Ishikawa (cell line): Measurements from ENCODE around the gene AHSP.

Source experiments
- EGR1 ChIP-seq: IDR thresholded peaks from 2 replicates; pipeline ENCODE4 v1.6.1; 2012
- RAD21 ChIP-seq: IDR thresholded peaks from 2 replicates; pipeline ENCODE4 v1.6.1; 2012; ENCODE audit warnings: low read depth
- TAF1 ChIP-seq: IDR thresholded peaks from 2 replicates; pipeline ENCODE4 v1.6.1; 2012; ENCODE audit warnings: low read depth, mild to moderate bottlenecking
- TF ChIP-seq, protein P1 (sequence below): IDR thresholded peaks from 2 replicates; pipeline ENCODE4 v1.6.1; 2012
- TF ChIP-seq, protein P2 (sequence below): IDR thresholded peaks from 2 replicates; pipeline ENCODE4 v1.6.1; 2012

DNA sequence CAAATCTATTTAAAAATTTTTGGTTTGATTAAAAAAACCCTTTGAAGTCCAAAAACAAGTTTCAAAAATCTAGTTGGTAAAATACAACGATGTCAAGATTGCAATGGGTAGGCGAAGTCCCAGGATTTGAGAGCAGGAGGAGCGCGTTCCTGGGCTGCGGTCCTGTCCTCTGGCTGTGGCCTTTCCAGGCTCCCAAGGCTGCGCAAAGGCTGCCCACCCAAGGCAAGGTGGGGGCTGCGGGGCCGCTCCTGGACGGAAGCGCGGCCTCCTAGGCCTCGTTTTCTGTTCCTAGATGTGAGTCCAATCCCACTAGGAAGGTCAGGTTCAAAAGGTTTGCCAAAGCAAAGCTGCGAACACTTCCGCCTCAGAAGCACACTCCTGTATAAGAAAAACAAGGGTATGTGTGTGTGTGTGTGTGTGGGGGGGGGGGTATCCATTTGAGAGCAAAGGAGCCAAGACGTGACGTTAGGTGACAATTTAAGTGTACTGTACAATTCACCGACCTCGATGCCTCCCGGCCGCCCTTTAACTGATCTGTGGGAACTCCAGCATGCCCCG is 9.2 kb downstream of the AHSP start:
- TF ChIP-seq, protein P1, sequence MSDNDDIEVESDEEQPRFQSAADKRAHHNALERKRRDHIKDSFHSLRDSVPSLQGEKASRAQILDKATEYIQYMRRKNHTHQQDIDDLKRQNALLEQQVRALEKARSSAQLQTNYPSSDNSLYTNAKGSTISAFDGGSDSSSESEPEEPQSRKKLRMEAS: no peak
- TF ChIP-seq, protein P2, sequence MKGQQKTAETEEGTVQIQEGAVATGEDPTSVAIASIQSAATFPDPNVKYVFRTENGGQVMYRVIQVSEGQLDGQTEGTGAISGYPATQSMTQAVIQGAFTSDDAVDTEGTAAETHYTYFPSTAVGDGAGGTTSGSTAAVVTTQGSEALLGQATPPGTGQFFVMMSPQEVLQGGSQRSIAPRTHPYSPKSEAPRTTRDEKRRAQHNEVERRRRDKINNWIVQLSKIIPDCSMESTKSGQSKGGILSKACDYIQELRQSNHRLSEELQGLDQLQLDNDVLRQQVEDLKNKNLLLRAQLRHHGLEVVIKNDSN: no peak
- no peak for TF ChIP-seq TAF1
- TF ChIP-seq RAD21: no peak
- no peak for TF ChIP-seq EGR1
